A673 (cell line): ENCODE measurements around the gene CLDN18. TPM values are rescaled to one million over a fixed set of nuclear protein-coding genes. Genes with fewer than 3 reads are reported as not detected.

Source experiments
- BruUV-seq: library from RNA; stranded (reverse); fragments of 400-500 nt; replicated peaks from 2 replicates; lab custom pipeline; 2021; lab: Mats Ljungman, UMichigan
- CTCF ChIA-PET: fragments of 300-600 bp; sonication (Branson Sonifier 250); formaldehyde crosslinking; loops from one replicate; lab custom pipeline; 2022; ENCODE audit warnings: antibody characterized with exemption; lab: Charles Lee
- POLR2A ChIA-PET: fragments of 300-600 bp; sonication (Branson Sonifier 250); formaldehyde crosslinking; loops from one replicate; lab custom pipeline; 2022; ENCODE audit warnings: antibody characterized with exemption; ENCODE audit not compliant: low non-redundant PET; lab: Charles Lee
- DNase-seq: peaks from one replicate; pipeline ENCODE4 v3.0.0-alpha.2; 2015; ENCODE audit warnings: low spot score
- H3K27ac ChIP-seq: fragments of 200-600 bp; sonication (generic); 2 replicates; pipeline ENCODE4 v1.5.1; 2016; ENCODE audit warnings: mixed run types, low read depth, mild to moderate bottlenecking, mixed read lengths, antibody characterized with exemption, low read length; ENCODE audit not compliant: poor library complexity, severe bottlenecking
- H3K27me3 ChIP-seq: fragments of 200-600 bp; sonication (generic); replicated peaks from 2 replicates; pipeline ENCODE4 v1.6.1; 2017; ENCODE audit warnings: mixed run types, low read depth, mild to moderate bottlenecking, mixed read lengths, antibody characterized with exemption, low read length; ENCODE audit not compliant: insufficient read depth, poor library complexity
- H3K36me3 ChIP-seq: fragments of 200-600 bp; sonication (generic); 2 replicates; pipeline ENCODE4 v1.6.1; 2016; ENCODE audit warnings: mixed run types, mild to moderate bottlenecking, mixed read lengths, antibody characterized with exemption, low read length; ENCODE audit not compliant: insufficient read depth, poor library complexity, severe bottlenecking
- H3K4me1 ChIP-seq: fragments of 200-600 bp; sonication (generic); 2 replicates; pipeline ENCODE4 v1.6.1; 2017; ENCODE audit warnings: mixed run types, mild to moderate bottlenecking, mixed read lengths, antibody characterized with exemption, low read length; ENCODE audit not compliant: insufficient read depth, poor library complexity, severe bottlenecking
- H3K4me3 ChIP-seq: fragments of 200-600 bp; sonication (generic); 2 replicates; pipeline ENCODE4 v1.5.1; 2016; ENCODE audit warnings: low read depth, mixed run types, mild to moderate bottlenecking, mixed read lengths, low read length; ENCODE audit not compliant: poor library complexity, severe bottlenecking
- H3K9me3 ChIP-seq: fragments of 200-600 bp; sonication (generic); 2 replicates; pipeline ENCODE4 v1.6.1; 2016; ENCODE audit warnings: mixed run types, low read depth, mild to moderate bottlenecking, mixed read lengths, antibody characterized with exemption, low read length; ENCODE audit not compliant: poor library complexity, severe bottlenecking
- CTCF ChIP-seq: fragments of 300-800, 200-600 bp; sonication (generic); conservative IDR thresholded peaks from 2 replicates; pipeline ENCODE4 v1.5.1; 2017; ENCODE audit warnings: low read depth, mild to moderate bottlenecking, antibody characterized with exemption, low read length, moderate library complexity, mixed read lengths
- EZH2 ChIP-seq: fragments of 200-600 bp; sonication (generic); IDR thresholded peaks from 2 replicates; pipeline ENCODE4 v1.6.1; 2017; ENCODE audit warnings: borderline replicate concordance, low read depth, mild to moderate bottlenecking, mixed read lengths, antibody characterized with exemption, low read length; ENCODE audit not compliant: poor library complexity, severe bottlenecking
- intact Hi-C: fragments of 100-400 bp; cut with micrococcal nuclease; formaldehyde crosslinking; loops from one replicate; pipeline ENCODE4 v1.10.0; 2022; ENCODE audit not compliant: unreplicated experiment
- total RNA-seq: library from RNA; stranded (reverse); gene quantifications from 2 replicates; pipeline ENCODE4 v1.2.3, GENCODE V29; 2021

Gene CLDN18
- total RNA-seq, 1 experiment from 2014 or later = not detected

- no peak for DNase-seq
- Histone ChIP-seq H3K27ac (no peak overlapping the region), H3K4me1 (no peaks in the 10 kb centered on the region), H3K36me3 (peaks cover 4% of the 10 kb centered on the region), H3K9me3 (no peaks in the 10 kb centered on the region), H3K27me3 (no peaks in the 10 kb centered on the region), H3K4me3 (no peak overlapping the region)
- intact Hi-C loops = loop anchor here (5.0 kb wide), 1 partner anchor 526 kb away; the partner anchor contains the start of gene CEP70
- BruUV-seq = no TSS peak
- TF ChIP-seq EZH2 = no peak
- TF ChIP-seq CTCF = no peak
- ChIA-PET POLR2A (no interaction called here), CTCF (interaction anchor here (1.2 kb wide), 1 partner anchor 52 kb away, joined by 5 read pairs; no protein-coding TSS in a partner anchor)
Observed at GRCh38 chr3:138066383-138066782, 56.4 kb downstream of the CLDN18 start.

- peaks cover 4% of the 10 kb centered on the region for H3K36me3 ChIP-seq
- no peaks in the 10 kb centered on the region for H3K9me3 ChIP-seq
- CTCF ChIA-PET = interaction anchor here (1.2 kb wide), 1 partner anchor 52 kb away, joined by 5 read pairs; no protein-coding TSS in a partner anchor
- H3K4me1 ChIP-seq = no peaks in the 10 kb centered on the region
- BruUV-seq = no TSS peak
- no peak overlapping the region for H3K27ac ChIP-seq
- no peak overlapping the region for H3K4me3 ChIP-seq
- no peak for DNase-seq
- intact Hi-C loops = loop anchor here (5.0 kb wide), 1 partner anchor 525 kb away; the partner anchor contains the start of gene CEP70
- POLR2A ChIA-PET = no interaction called here
- H3K27me3 ChIP-seq = no peaks in the 10 kb centered on the region
- no peak for TF ChIP-seq CTCF
- no peak for TF ChIP-seq EZH2
Observed at GRCh38 chr3:138066972-138067371, 57.0 kb downstream of the CLDN18 start.

- no peaks in the 10 kb centered on the region for H3K27me3 ChIP-seq
- no peaks in the 10 kb centered on the region for H3K36me3 ChIP-seq
- H3K4me3 ChIP-seq = no peak overlapping the region
- TF ChIP-seq CTCF = no peak
- TF ChIP-seq EZH2 = no peak
- POLR2A ChIA-PET = no interaction called here
- BruUV-seq = no TSS peak
- CTCF ChIA-PET = no interaction called here
- intact Hi-C loops = loop anchor here (1.0 to 5.0 kb wide), 4 partner anchors 51 to 855 kb away; partner anchors contain the start of gene CEP70
- no peaks in the 10 kb centered on the region for H3K4me1 ChIP-seq
- no peaks in the 10 kb centered on the region for H3K9me3 ChIP-seq
- DNase-seq = no peak
- H3K27ac ChIP-seq = no peak overlapping the region
Observed at GRCh38 chr3:138068046-138068445, 58.1 kb downstream of the CLDN18 start.
